Left hindlimb (tissue), 1 donor: ENCODE data around the gene EPHA6.
"Not testable (repeated sequence)": the region's sequence is repeated elsewhere in the genome, so short reads cannot be mapped to it uniquely, and the experiment has no call there.

Experiments used
- DNase-seq: peaks from one replicate; pipeline ENCODE4 v3.0.0-alpha.2; 2018

The EPHA6 gene

DNA sequence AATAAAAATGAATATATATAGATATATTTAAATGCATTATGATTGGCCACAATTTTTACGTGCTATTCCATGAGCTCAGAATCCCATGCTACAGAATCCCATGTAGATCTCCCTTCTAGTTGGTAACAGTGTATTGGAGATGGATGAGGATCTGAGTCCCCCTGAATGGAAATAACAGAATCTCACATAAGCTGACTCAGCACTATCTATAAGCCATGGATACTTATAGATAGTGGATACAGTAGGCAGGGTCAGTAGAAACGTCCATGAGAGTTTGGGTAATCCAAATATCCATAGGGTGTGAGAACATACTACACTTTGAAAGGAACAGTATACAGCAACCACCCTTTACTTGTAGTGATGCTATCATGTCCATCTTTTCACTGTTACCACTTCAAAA is 375.4 kb downstream of the EPHA6 start:
- DNase-seq: no peak

DNA sequence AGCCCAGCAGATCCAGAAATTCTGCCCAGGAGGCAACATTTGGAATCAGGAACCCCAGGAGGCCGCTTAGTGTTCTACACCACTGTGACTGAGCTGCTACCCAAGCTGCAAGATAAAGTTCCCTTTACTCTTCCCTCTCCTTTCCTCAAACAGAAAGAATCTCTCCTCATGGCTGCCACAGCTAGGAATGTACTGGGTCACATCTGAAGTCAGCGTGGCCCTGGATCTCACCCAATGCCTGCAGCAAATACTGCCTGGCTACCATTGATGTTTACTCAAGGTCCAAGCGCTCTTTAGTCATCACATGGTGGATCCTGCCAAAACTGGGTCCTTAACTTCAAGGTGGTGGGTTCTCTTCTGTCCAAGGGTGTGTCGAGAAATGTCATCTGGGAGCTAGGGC is 382.7 kb downstream of the EPHA6 start:
- no peak for DNase-seq

DNA sequence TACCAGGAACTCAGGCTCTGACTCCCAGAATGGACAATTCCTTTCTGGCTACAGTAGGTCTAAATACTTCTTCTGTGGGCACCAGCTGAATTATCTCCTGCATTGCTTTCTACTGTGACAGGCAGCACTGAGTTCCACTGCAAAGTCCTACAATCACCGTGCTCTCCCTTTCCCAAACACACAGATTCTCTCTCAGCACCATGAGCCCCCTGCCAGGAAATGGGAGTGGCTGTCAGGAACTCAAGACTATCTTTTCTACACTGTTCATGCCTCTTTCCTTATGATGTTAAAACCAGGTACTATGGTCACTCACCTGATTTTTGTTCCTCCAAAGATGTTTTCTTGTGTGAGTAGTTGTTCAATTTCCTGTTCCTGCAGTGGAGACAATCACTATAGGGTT is 383.4 kb downstream of the EPHA6 start:
- DNase-seq: no peak

- DNase-seq: no peak
Measured at GRCh38 chr3:97200387-97200786, 386.0 kb downstream of the EPHA6 start.

DNA sequence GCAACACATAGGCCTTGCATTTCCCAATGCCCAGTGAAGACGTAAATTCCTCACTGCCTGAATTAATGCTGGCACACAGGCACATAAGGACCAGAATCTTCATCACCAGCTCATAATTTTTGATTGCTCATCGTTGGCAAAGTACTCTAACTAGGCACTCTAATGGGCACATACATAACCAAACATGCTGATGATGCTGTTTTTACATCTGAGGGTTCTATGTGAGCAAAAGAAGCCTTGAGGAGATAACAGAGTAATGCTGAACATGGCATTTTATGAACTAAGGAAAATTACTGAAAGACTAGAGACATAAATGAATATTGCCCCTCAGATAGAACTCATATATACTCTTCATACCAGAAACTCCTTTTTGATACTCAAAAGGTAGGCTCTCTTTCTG is 387.4 kb downstream of the EPHA6 start:
- DNase-seq: no peak

DNA sequence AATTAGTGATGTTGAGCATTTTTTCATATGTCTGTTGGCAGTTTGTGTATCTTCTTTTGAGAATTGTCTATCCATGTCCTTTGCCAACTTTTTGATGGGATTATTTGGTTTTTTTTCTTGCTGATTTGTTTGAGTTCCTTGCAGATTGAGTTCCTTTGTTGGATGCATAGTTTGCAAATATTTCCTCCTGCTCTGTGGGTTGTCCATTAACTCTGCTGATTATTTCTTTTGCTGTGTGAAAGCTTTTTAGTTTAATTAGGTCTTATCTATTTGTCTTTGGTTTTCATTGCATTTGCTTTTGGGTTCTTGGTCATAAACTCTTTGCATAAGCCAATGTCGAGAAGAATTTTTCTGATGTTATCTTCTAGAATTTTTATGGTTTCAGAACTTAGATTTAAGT is 414.6 kb downstream of the EPHA6 start:
- DNase-seq: no peak

GRCh38 chr3:97230486-97230885 is 416.1 kb downstream of the EPHA6 start:
- no peak for DNase-seq

DNA sequence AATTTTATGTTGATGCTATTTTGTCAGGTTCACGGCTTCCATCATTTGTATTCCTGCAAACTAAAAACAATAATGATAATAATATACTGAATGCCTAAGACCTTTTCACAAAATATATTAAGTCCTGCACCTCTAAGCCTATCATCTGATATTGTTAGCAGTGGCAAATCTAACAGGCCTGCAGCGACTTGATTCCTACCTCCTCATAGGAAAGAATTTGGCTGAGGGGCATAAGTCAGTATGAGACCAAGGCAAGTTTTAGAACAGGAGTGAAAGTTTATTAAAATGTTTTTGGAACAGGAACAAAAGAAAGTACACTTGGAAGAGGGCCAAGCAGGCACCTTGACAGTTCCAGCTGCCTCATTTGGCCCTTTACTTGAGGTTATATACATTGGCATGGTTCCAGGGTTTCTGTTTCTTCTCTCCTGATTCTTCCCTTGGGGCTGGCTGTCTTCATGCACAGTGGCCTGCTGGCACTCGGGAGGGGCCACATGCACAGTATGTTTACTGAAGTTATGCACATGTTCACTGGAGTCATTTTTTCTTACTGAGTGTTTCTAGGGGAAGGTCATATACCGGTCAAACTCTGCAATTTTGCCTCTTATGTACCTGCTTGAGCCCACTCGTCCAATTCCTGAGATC is 418.1 kb downstream of the EPHA6 start:
- no peak for DNase-seq

DNA sequence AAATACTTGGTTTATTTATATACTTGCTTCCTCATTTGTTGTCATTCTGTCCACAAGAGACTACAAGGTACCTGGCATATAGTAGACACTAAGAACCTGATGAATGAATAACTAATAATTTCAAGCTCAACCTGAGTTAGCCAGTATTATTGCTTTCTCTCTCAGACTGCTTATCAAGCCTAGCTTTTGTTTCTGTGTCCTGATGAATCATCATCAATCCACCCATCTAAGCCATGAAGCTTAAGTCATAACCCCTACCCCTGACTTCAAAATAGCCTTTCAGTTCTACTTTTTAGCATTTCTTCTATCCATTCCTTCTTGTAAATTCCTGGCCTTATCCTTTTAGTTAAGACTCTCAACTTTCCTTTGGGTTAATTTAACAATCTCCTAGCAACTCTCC is 420.8 kb downstream of the EPHA6 start:
- no peak for DNase-seq

DNA sequence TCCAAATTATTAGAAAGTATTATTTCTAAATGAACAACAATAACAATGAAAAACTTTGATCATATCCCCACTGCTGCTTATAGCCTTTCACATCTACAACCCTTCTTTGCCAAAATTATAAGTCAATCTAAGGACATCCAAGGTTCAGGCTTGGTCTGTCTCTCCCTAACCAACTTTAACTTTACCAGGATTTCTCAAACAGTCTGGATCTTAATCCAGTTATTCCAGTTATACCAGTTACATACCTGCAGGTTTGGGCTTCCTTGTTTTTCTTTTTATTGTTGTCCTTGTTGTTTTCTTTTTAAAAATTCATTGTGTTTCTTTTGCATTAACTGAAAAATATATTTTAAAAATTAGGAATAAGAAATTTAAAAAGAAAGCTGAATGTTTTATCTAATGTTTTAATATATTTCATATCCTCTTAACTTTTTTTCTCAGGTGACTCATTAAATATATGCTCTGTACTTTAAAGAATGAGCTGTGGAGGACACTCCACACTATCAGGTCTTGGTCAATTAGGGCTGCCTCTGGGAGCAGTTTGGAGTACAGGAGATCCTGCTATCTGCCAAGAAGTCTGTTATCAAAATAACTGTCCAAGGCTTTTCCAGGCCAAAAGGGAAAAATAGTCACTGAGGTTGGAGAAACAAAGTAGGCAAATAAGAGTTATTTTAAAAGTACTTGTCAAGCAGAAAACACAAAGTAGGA is 421.4 kb downstream of the EPHA6 start:
- no peak for DNase-seq

GRCh38 chr3:97241417-97241816 is 427.0 kb downstream of the EPHA6 start:
- DNase-seq: no peak

DNA sequence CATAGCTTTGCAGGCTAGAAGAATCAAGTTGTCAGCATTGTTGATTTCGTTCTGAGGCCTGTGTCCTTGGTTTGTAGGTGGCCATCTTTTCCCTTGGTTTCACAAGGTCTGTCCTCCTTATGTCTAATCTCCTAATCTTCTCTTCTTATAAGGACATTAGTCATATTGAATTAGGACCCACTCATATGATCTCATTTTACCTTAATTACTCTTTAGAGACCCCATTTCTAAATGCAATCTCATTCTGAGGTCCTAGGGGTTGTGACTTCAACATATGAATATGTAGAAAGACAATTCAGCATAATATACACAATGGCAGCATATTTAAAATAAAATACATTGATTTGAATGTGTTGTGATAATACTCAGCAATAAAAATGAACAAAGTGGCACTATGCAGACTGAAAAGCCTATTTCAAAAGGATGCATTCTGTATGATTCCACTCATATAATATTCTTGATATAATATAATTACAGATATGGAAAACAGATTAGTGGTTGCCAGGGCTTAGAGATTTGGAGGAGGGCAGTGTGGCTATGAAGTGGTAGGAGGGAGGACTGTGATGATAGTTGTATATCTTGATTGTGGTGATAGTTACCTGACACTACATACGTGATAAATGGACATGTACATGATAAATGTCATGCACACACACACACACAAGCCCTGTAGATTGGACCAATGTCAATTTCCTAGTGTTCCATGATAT is 431.0 kb downstream of the EPHA6 start:
- no peak for DNase-seq

DNA sequence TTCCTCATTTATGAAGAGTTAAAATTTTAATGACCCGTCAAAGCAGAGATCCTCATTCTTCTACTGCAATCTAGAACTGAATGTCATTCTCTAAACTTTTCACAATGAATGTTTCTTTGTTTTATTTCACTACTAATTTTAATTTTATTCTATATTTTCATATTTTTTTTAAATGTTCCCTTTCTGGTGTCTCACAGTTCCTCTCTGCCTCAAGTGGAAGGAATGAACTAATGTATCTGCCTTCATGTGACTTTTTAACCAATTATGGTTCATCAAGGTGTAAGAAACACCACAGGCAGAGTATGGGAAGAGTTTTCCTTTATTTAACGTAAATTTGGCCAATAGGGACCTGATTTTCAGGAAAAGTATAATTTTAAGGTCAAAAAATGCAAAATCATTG is 441.7 kb downstream of the EPHA6 start:
- no peak for DNase-seq

DNA sequence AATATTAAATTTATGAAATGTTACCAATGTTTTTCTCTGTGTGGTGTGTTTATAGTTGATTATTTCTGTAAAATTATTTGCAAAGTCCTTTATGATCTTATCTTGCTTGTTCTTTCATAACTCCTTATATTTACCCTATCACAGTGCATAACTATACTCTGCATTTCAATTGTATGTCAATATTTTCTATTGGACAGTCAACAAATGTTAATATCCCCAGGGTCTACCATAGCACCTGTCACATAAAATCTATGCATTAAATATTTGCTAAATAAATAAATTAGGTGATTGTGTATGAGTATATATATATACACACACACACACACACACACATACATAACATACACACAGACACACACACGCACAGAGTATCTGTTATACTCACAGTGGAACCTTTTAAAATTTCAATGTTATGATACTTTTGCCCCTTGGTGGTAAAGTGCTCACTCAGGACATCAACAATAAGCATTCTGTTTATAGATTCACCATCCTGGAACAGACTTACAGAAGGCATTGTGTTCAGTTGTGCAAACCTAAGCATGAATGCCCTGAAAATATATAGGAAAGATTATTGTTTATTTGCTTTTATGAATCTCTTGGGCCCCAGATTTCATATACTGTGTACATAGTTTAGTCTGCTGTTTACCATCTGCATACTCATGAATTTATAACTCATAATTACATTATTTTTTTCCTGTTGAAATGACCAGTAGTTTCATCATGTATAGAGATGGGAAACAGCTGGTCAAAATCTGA is 443.7 kb downstream of the EPHA6 start:
- no peak for DNase-seq

GRCh38 chr3:97259263-97259662 is 444.9 kb downstream of the EPHA6 start:
- no peak for DNase-seq

GRCh38 chr3:97264180-97264579 is 449.8 kb downstream of the EPHA6 start:
- DNase-seq: no peak

DNA sequence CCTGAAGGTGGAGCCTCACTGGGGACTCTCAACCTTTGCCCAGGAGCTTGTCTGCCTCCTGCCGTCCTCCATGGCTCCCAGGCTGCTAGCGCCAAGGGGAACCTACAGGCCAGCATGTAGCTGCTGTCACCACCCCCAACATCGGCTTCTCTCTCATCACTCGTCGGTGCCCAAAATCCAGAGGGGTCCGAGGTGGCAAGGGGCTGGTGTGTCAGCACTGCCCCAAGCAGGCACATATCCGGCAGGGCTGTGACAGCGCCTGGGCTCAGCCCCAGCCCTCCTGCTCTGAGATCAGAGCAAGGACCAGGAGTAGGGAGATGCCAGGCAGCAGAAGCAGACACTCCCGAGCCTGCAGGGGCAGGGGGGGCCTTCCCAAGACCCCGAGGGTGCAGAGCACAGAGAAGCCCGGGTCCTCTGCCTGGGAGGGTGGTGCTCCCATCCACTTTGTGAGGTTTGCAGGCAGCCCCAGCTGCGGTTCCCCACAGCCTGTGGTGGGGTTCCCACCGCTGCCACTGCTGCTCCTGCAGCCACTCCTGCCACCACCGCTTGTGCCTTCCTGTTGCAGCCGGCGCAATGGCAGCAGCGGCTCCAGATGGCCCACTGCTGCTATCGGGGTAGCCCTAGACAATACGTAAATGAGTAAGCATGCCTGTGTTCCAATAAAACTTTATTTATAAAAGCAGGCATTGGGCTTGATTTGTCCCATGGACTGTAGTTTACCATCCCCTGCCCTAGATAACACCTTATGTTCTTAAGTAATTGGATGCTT is 451.0 kb downstream of the EPHA6 start:
- DNase-seq: no peak

DNA sequence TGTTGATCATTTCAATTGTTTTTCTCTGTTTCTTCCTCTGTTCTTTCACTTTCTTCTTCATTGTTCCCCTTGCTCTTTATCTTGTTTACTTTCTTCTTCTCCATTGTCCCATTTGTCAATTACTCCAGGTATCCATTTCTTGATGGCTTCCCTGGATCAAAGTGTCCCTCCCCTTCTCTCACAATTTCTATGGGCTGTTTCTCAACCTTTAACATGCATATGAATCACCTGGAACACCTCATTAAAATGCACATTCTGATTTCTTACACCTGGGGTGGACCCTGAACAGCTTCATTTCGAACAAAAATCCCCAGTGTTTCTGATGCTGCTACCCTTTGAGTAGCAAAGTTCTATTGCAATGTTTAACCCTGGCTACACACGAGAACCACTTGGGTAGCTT is 454.8 kb downstream of the EPHA6 start:
- DNase-seq: no peak

DNA sequence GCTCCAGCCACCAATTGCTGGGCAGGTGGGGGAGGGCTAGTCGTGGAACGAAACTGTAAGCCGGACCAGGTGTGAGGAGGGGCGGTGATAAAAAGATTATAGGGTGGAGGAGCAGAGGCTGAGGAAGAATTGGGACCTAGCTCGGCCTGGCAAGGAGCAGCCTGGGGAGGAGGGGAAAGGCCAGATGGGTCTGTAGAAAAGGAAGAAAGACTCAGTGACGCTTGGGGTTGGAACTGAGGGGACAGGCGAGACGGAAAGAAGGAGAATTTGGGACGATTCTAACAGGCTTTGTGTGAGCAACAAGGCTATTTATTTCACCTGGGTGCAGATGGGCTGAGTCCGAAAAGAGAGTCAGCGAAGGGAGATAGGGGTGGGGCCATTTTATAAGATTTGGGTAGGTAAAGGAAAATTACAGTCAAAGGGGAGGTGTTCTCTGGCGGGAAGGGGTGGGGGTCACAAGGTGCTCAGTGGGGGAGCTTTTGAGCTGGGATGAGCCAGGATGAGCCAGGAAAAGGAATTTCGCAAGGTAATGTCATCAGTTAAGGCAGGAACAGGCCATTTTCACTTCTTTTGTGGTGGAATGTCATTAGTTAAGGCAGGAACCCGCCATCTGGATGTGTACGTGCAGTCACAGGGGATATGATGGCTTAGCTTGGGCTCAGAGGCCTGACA is 462.6 kb downstream of the EPHA6 start:
- not testable (repeated sequence) for DNase-seq

GRCh38 chr3:97277708-97278107 is 463.3 kb downstream of the EPHA6 start:
- no peak for DNase-seq

- no peak for DNase-seq
Measured at GRCh38 chr3:97278506-97278905, 464.1 kb downstream of the EPHA6 start.

DNA sequence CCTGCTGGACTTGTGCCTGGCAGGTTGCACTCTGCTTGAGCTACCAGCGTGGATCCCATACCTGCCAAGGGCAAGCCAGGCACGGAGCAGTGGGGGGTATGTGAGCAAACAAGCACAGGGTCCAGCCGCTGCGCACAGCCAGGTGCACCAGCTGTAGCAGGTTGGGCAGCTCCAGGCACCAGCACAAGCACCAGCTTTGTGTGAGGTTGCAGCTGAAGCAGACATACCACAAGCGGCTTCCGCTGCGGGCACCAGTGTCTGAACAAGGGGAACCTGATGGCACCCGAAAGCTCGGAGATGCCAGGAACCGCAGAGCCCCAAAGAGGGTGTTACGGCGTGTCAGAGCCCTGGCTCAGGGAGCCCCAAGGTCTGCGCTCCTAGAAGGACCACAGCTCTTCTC is 477.5 kb downstream of the EPHA6 start:
- no peak for DNase-seq
